Stimulated activated CD8-positive, alpha-beta memory T cell treated with anti-CD3 and anti-CD28 coated beads, Interleukin-7, amount 100 ng/mL, for 48 hours (primary cell): ENCODE results near the gene CCDC159.
A peak's percentile ranks its signal among the peaks of the same experiment; 100 is the strongest.
"Not testable (repeated sequence)": the region's sequence is repeated elsewhere in the genome, so short reads cannot be mapped to it uniquely, and the experiment has no call there.

Source experiments
- DNase-seq, 2 donors: peaks; one replicate each; pipeline ENCODE4 v3.0.0-alpha.2; 2020; ENCODE audit warnings: low read depth in 1 of 2; ENCODE audit errors: extremely low read depth in 1 of 2

CCDC159 gene

DNA sequence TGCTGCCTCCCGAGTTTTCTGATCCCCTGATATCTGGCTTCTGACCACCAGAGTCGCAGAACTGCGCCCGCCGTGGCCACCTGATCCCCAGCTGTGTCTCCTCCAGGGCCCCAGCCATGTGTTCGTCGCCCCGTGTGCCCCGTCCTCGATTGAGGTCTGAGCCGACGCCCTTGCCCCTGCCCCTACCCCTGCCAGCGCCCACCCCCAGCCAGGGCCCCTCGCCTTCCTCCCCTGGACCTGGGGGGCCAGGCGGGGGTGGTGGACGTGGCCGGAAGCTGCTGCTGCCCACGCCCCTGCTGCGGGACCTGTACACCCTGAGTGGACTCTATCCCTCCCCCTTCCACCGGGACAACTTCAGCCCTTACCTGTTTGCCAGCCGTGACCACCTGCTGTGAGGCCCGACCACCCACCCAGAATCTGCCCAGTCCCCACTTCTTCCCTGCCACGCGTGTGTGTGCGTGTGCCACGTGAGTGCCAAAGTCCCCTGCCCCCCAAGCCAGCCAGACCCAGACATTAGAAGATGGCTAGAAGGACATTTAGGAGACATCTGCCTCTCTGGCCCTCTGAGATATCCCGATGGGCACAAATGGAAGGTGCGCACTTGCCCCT lies 18.1 kb downstream of the CCDC159 start:
- DNase-seq: no peak

DNA sequence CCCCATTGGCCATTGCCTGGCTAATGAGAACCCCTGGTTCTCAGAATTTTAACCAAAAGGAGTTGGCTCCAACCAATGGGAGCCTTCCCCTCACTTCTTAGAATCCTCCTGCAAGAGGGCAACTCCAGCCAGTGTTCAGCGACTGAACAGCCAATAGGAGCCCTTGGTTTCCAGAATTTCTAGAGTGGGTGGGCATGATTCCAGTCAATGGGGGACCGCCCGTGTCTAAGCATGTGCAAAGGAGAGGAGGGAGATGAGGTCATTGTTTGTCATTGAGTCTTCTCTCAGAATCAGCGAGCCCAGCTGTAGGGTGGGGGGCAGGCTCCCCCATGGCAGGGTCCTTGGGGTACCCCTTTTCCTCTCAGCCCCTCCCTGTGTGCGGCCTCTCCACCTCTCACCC lies 18.6 kb downstream of the CCDC159 start:
- DNase-seq: no peak

DNA sequence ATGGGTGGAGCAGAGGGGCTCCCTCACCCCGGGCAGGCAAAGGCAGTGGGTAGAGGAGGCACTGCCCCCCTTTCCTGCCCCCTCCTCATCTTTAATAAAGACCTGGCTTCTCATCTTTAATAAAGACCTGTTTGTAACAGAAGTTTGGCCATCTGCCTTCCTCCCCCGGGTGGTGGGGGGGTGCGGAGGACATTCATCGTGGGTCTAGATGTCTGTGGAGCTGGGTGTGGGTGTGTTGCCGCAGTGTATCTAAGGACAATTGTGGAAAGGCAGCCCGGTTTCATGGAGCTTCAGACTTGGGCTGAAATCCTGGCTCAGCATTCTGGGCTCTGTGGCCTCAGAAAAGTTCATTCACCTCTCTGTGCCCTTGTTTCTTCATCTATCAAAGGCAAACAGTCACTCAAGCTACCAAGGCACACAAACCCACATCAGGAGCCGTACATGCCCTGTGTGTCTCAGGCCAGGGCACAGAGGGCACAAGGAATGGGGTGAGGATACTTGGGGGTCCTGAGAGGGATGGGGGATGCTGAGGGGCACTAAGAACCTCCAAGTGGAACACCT lies 19.3 kb downstream of the CCDC159 start:
- DNase-seq: no peak

DNA sequence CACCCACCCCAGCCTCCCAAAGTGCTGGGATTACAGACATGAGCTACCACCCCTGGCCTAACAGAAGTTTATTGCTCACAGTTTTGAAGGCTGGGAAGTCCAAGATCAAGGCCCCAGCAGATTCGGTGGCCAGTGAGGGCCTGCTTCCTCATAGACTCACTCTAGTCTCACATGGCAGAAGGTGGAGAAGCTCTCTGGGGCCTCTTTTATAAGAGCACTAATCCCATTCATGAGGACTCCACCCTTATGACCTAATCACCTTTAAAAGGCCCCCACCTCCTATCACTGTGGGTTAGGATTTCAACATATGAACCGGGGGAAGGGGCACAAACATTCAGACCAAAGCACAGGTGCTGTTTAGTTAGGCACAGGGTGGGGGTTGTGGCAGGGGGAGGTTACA lies 21.2 kb downstream of the CCDC159 start:
- no peak for DNase-seq

DNA sequence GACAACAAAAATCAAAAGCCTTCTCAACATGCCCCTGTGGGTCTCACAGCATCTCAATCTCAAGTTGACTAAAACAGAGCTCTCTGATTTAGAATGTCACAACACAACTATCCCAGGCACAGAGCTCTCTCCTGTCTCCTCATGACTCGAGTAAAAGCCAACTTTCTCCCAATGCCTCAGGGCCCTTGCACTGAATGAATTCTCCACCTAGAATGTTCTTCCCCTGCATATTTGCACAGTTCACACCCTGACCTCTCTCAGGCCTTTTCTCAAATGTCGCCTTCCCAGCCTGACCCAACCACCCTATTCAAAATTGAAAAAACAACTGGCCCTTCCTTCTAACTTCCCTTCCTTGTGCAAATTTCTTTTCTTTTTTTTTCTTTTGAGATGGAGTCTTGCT lies 24.4 kb downstream of the CCDC159 start:
- no peak for DNase-seq

- no peak for DNase-seq
Observed at GRCh38 chr19:11373166-11373884, 27.0 kb downstream of the CCDC159 start.

- DNase-seq: no peak
Observed at GRCh38 chr19:11373885-11374432, 27.6 kb downstream of the CCDC159 start.

- DNase-seq: peak; percentile 92 to 96
Observed at GRCh38 chr19:11374433-11375142, 28.3 kb downstream of the CCDC159 start, which contains the start of gene SWSAP1. TSS of gene SWSAP1 (plus strand) at chr19:11374666. CDS start at chr19:11374681, 15 bp downstream.

- peak in 1 of 2 donors; percentile 57 for DNase-seq
Observed at GRCh38 chr19:11375143-11375948, 29.0 kb downstream of the CCDC159 start.

DNA sequence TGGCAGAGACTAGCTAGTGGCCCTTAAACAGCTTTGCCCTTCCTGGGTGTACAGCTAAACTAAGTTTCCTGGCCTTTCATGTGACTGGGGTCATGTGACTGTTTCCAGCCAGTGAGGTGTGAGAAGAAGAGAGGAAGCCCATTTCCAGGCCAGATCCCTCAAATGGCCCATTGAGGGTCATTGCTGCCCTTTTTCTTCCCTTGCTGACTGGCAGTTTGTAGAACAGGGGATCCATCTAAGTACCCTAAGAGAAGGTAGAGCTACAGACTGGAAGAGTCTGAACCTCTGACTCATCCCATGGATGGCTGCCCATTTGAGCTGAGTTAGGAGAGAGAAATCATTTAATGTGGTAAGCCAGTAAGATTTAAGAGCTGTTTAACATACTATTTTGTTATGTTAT lies 30.9 kb downstream of the CCDC159 start:
- DNase-seq: no peak

DNA sequence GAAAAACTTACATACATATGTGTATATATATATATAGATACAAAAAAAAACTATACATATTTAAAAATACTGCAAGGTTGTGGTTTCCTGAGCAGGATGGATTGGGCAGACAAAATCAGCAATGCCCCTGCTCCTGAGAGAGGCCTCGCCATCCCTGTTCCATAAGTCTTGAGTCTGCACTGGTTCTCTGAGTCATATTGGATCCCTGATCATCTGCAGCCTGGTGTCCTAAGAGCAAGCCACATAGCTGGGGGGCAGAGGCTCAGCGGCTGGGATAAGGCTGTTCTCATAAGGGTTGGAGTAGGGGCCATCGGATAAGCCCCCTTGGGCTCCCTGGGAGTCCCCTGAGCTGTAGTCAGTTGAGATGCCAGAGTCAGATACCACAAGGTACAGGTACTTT lies 31.4 kb downstream of the CCDC159 start:
- DNase-seq: no peak

DNA sequence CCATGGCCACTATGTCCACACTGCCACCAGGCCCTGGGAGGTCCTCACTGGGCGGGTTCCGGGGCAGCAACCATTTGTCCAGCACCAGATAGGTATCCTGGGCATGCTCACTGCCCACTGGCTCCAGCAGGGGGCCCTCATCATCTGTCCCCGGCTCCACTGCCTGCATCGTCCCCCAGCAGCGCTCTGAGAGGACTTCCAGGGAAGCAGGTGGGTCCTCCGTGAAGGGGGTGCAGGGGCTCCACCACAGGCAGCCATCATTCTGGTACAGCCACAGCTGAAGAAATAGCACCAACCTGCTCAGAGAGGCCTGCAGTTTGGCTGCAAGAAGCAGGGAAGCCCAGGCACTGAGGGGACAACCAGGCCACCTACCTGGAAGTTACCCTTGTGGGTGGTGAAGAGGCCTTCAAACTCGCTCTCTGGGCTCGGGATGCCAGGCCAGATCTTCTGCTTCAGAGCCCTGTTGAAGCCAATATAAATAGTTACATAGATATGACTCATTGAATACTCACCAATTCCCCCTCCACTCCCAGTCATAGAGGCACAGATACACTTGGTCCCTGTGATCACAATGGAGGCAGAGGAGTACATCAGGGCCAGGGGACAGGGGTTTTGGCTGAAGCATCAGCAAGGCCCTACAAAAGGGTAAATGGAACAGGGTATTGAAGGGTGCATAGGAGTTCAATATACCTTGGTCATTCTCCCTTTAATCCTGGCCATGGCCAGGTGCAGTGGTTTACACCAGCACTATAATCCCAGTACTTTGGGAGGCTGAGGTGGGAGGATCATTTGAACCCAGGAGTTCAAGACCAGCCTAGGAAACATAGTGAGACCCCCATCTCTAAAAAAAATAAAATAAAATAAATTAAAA lies 32.2 kb downstream of the CCDC159 start:
- no peak for DNase-seq

DNA sequence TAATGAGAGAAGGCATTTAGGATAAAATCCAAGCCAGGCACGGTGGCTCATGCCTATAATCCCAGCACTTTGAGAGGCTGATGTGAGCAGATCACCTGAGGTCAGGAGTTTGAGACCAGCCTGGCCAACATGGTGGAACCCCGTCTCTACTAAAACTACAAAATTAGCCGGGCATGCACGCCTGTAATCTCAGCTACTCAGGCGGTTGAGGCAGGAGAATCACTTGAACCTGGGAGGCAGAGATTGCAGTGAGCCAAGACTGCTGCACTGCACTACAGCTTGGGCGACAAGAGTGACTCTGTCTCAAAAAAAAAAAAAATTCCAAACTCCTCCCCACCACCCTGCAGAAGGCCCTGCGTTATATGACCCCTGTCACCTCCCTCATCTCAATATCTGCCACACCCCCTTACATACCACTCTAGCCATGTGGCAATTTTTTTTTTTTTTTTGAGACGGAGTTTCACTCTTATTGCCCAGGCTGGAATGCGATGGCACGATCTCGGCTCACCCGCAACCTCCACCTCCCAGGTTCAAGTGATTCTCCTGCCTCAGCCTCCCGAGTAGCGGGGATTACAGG lies 33.0 kb downstream of the CCDC159 start:
- DNase-seq: not testable (repeated sequence)

- no peak for DNase-seq
Observed at GRCh38 chr19:11379857-11380350, 33.6 kb downstream of the CCDC159 start.

GRCh38 chr19:11380653-11381537 lies 34.6 kb downstream of the CCDC159 start:
- peak; percentile 93 to 97 for DNase-seq

GRCh38 chr19:11382898-11383705 lies 36.8 kb downstream of the CCDC159 start:
- DNase-seq: peak in 1 of 2 donors; percentile 43

DNA sequence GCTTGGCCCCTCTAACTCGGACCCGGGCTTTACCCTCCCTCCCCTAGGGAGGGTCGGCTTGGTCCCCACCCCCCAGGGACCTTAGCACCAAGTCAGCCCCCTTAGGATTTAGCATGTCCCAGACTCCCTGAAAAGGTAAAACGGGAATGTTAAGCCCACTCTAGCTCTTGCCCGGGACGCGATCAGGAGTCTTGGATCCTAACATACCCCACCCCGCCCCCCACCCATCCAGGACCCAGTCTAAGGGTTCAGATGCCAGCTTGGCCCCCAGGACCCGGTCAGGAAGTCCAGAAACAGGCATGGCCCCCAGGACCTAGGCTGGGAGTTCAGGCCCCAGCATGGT lies 37.4 kb downstream of the CCDC159 start:
- no peak for DNase-seq
